ENCODE data around the gene B3GALT4. TPM values are rescaled to one million over a fixed set of nuclear protein-coding genes. Genes with fewer than 3 reads are reported as not detected.

The B3GALT4 gene
- total RNA-seq, 1 donor from 2014 or later, result 14.5 TPM

Other genes starting within 250 kb of the B3GALT4 start
- gene HLA-DPA1, start 203.5 kb upstream of the B3GALT4 start, total RNA-seq, result 119 and 125 TPM in 2 replicates
- gene HLA-DPB1, start 201.1 kb upstream of the B3GALT4 start, total RNA-seq, result 49.5 and 51.7 TPM in 2 replicates
- 0.59 and 0.77 TPM in 2 replicates for gene COL11A2, start 84.7 kb upstream of the B3GALT4 start, total RNA-seq
- gene RXRB, start 76.5 kb upstream of the B3GALT4 start, total RNA-seq, result 41.5 and 41.9 TPM in 2 replicates
- gene SLC39A7, start 76.3 kb upstream of the B3GALT4 start, total RNA-seq, result 55.9 and 59.9 TPM in 2 replicates
- gene HSD17B8, start 72.5 kb upstream of the B3GALT4 start, total RNA-seq, result 9.3 and 10.9 TPM in 2 replicates
- 41.2 and 41.6 TPM in 2 replicates for gene RING1, start 68.6 kb upstream of the B3GALT4 start, total RNA-seq
- gene VPS52, start 5.2 kb upstream of the B3GALT4 start, total RNA-seq, result 65.8 and 68.3 TPM in 2 replicates
- gene RPS18, start 5.0 kb upstream of the B3GALT4 start, total RNA-seq, result 2,577 and 2,622 TPM in 2 replicates
- 70.2 and 77.2 TPM in 2 replicates for gene WDR46, start 12.1 kb downstream of the B3GALT4 start, total RNA-seq
- 90.4 and 90.7 TPM in 2 replicates for gene PFDN6, start 12.5 kb downstream of the B3GALT4 start, total RNA-seq
- 42.1 and 43.3 TPM in 2 replicates for gene RGL2, start 21.8 kb downstream of the B3GALT4 start, total RNA-seq
- gene TAPBP, start 37.0 kb downstream of the B3GALT4 start, total RNA-seq, result 277 TPM in 2 replicates
- 11.6 and 12.9 TPM in 2 replicates for gene ZBTB22, start 40.6 kb downstream of the B3GALT4 start, total RNA-seq
- 83.3 and 83.8 TPM in 2 replicates for gene DAXX, start 45.8 kb downstream of the B3GALT4 start, total RNA-seq
- gene KIFC1, start 114.7 kb downstream of the B3GALT4 start, total RNA-seq, result 123 and 127 TPM in 2 replicates
- gene PHF1, start 133.9 kb downstream of the B3GALT4 start, total RNA-seq, result 27.3 and 34.1 TPM in 2 replicates
- gene CUTA, start 141.0 kb downstream of the B3GALT4 start, total RNA-seq, result 153 and 155 TPM in 2 replicates
- gene SYNGAP1, start 142.9 kb downstream of the B3GALT4 start, total RNA-seq, result 36.4 and 40.7 TPM in 2 replicates
- 9.8 and 10.3 TPM in 2 replicates for gene ZBTB9, start 177.5 kb downstream of the B3GALT4 start, total RNA-seq